LNCAP (cell line): Measurements from ENCODE around the gene KRTAP12-3.

Source experiments
- TF ChIP-seq, protein P1 (sequence below): fragments of 450-650 bp; IDR thresholded peaks from 2 replicates; pipeline ENCODE4 v1.5.1; 2017; ENCODE audit warnings: mild to moderate bottlenecking

The KRTAP12-3 gene

DNA sequence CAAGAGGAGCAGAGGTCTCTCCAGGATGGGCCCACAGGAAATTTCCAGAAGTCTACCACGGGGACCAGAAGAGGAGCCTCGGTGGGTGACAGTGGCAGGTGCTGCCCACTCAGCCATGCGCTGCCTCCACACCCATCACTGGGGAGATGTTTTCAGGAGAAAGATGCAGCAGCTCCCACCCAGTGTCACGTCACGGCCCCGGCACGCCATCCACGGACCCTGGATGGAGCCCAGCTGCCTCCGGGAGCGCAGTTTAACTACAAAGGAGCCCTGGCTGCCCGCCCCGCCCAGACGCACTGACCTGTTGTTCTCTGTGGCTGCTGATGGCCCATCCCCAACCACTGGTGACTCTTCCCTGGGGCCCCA, 46.9 kb downstream of the KRTAP12-3 start:
- TF ChIP-seq, protein P1, sequence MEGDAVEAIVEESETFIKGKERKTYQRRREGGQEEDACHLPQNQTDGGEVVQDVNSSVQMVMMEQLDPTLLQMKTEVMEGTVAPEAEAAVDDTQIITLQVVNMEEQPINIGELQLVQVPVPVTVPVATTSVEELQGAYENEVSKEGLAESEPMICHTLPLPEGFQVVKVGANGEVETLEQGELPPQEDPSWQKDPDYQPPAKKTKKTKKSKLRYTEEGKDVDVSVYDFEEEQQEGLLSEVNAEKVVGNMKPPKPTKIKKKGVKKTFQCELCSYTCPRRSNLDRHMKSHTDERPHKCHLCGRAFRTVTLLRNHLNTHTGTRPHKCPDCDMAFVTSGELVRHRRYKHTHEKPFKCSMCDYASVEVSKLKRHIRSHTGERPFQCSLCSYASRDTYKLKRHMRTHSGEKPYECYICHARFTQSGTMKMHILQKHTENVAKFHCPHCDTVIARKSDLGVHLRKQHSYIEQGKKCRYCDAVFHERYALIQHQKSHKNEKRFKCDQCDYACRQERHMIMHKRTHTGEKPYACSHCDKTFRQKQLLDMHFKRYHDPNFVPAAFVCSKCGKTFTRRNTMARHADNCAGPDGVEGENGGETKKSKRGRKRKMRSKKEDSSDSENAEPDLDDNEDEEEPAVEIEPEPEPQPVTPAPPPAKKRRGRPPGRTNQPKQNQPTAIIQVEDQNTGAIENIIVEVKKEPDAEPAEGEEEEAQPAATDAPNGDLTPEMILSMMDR = no peak

DNA sequence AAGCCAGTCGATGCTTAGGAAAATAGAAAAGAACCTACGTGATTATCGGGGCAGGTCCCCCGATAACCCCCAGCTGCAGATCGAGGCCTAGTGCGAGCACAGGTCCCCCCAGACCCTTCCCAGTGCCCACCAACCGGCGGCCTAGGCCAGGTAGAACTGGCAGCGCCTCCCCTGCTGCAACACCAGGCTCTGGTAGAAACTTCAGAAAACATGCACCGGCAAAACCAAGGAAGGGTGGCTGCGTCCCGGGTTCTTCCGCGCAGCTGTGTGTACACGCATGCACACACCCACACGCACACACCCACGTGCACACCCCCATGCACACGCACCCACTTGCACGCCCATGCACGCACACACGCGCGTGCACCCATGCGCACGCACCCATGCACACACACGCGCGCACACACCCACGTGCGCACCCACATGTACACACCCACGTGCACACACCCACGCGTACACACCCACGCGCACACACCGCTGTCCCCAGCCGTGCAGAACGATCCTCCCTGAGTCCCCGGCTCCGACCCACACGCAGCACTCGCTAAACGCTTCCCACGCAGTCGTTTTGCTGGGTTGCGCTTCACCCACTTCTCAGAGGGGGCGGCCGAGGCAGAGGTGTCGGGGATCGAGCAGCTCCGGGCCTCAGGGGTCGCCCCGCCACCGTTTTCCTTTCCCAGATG, 48.4 kb downstream of the KRTAP12-3 start:
- TF ChIP-seq, protein P1 = no peak

DNA sequence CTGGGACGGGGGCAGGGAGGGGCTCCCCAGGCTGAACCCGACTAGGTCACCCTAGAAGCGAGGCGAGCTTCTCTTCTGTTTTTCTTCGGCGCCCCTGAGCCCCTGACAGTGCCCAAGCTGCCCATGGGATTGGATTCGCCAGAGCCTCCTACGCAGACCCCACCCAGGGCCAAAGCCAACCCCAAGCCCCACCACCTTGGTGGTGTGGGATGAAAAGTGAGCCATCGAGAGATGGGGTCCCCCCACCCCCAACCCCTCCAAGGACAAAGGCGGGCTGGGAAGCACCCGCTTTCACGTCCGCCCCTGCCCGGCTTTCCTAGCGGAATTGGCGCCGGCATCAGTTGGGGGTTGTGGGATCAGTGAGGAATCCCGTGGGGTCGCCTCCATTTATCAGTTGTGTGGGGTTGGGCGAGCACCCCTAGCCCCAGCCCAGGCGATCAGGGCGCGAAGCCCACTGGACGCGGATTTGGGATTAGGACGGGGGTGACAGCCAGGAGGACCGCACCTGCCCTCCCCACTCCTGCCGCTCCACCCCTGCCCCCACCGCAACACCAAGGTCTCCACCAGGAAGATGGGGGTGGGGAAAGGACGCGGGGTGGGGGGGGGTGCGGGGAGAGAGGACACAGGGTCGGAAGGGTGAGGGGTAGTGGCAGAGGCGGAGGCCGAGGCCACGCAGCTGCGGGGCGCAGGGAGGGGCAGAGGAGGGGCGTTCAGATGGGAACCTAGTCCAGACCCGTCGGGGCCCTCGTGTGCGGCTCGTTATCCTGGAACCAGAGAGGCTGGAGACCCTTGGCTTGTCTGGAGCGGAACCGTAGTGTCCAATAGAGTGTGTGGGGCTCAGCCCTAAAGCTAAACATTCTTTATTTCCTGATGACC, 49.2 kb downstream of the KRTAP12-3 start:
- TF ChIP-seq, protein P1 = no peak
